Measurements from ENCODE around the gene ZSWIM6.
A peak's percentile ranks its signal among the peaks of the same experiment; 100 is the strongest.

ZSWIM6 gene

DNA sequence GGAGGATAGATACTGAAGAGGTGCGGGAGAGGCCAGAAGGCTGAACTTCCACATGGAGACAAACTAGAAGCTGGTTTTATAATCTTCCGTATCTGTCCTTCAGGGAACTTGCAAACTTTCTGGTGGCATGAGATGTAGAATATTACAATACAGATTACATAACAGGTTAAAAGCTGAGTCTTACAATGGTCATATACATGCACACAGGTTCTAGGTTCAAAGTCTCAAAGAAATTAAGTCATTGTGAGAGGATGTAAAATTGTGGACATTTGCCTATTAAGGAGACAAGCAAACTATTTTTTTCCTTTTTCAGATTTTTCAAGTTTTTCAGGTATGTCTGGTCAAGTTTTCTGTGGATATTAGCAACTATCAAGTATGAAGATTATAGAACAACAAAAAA lies 10.4 kb upstream of the ZSWIM6 start:
- Histone ChIP-seq H3K9me3 (ENCODE audit: control insufficient read depth in 2 of 2, low read length in 2 of 2) (no peaks in the 10 kb centered on the region), H3K9ac (ENCODE audit: low read length in 2 of 2) (no peak overlapping the region), H3K4me3 (ENCODE audit: low read length in 2 of 2) (no peak overlapping the region), H3K27me3 (ENCODE audit: control insufficient read depth in 1 of 2, insufficient read depth in 2 of 2, low read length in 2 of 2) (no peaks in the 10 kb centered on the region), H3K4me1 (ENCODE audit: control insufficient read depth, insufficient read depth, low read length) (peaks cover 11% of the 10 kb centered on the region), H3K36me3 (ENCODE audit: control insufficient read depth in 2 of 2, insufficient read depth in 2 of 2, low read length in 2 of 2) (no peaks in the 10 kb centered on the region), H3K27ac (ENCODE audit: low read length) (no peak overlapping the region)

- Histone ChIP-seq H3K27me3 (ENCODE audit: control insufficient read depth in 1 of 2, insufficient read depth in 2 of 2, low read length in 2 of 2) (no peaks in the 10 kb centered on the region), H3K9me3 (ENCODE audit: control insufficient read depth in 2 of 2, low read length in 2 of 2) (no peaks in the 10 kb centered on the region), H3K36me3 (ENCODE audit: control insufficient read depth in 2 of 2, insufficient read depth in 2 of 2, low read length in 2 of 2) (no peaks in the 10 kb centered on the region), H3K4me3 (ENCODE audit: low read length in 2 of 2) (no peak overlapping the region), H3K9ac (ENCODE audit: low read length in 2 of 2) (no peak overlapping the region), H3K4me1 (ENCODE audit: control insufficient read depth, insufficient read depth, low read length) (peaks cover 11% of the 10 kb centered on the region), H3K27ac (ENCODE audit: low read length) (no peak overlapping the region)
Observed at GRCh38 chr5:61322738-61323725, 9.0 kb upstream of the ZSWIM6 start.

- no peaks in the 10 kb centered on the region for H3K9me3 ChIP-seq (ENCODE audit: control insufficient read depth in 2 of 2, low read length in 2 of 2)
- peak overlapping the region; percentile 91 for H3K27ac ChIP-seq (ENCODE audit: low read length)
- H3K27me3 ChIP-seq (ENCODE audit: control insufficient read depth in 1 of 2, insufficient read depth in 2 of 2, low read length in 2 of 2), result no peaks in the 10 kb centered on the region
- no peak overlapping the region for H3K9ac ChIP-seq (ENCODE audit: low read length in 2 of 2)
- H3K4me3 ChIP-seq (ENCODE audit: low read length in 2 of 2), result no peak overlapping the region
- H3K4me1 ChIP-seq (ENCODE audit: control insufficient read depth, insufficient read depth, low read length), result peaks cover 20% of the 10 kb centered on the region
- no peaks in the 10 kb centered on the region for H3K36me3 ChIP-seq (ENCODE audit: control insufficient read depth in 2 of 2, insufficient read depth in 2 of 2, low read length in 2 of 2)
Observed at GRCh38 chr5:61327760-61328753, 4.0 kb upstream of the ZSWIM6 start.

- H3K9ac ChIP-seq (ENCODE audit: low read length in 2 of 2), result peak overlapping the region; percentile 13 to 89
- H3K27ac ChIP-seq (ENCODE audit: low read length), result peak overlapping the region; percentile 91
- H3K4me3 ChIP-seq (ENCODE audit: low read length in 2 of 2), result peak overlapping the region; percentile 93 to 96
Observed at GRCh38 chr5:61328791-61329549, 3.1 kb upstream of the ZSWIM6 start.

DNA sequence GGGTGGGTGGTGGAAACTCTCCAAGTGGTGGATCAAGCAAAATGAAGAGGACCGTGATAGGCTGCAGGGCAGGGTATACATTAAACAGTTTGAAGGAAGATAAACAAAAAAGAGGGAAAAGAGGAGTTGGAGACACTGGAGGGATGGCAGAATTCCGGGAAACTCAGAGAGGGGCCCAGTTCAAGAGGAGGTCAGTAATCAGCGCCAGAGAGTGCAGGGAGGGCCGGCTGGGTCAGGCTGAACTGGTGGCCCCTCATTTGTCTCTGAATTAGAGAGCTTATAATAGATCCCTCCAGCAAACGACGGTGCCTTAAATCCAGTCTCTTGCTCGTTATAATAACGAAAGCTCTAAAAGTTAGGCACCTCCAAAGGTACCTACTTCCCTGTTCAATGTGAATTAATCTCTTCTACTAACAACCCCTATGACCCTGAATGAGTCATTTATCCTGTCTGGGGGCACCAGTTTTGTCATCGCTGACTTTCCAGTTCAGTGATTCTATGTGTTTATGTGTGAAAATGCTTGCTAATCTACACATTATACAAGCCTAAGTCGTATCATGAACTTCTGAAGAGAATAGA lies 2.4 kb upstream of the ZSWIM6 start:
- Histone ChIP-seq H3K4me1 (ENCODE audit: control insufficient read depth, insufficient read depth, low read length) (peaks cover 24% of the 10 kb centered on the region), H3K36me3 (ENCODE audit: control insufficient read depth in 2 of 2, insufficient read depth in 2 of 2, low read length in 2 of 2) (no peaks in the 10 kb centered on the region), H3K9me3 (ENCODE audit: control insufficient read depth in 2 of 2, low read length in 2 of 2) (no peaks in the 10 kb centered on the region), H3K27ac (ENCODE audit: low read length) (peak overlapping the region; percentile 91), H3K4me3 (ENCODE audit: low read length in 2 of 2) (peak overlapping the region; percentile 93 to 96), H3K27me3 (ENCODE audit: control insufficient read depth in 1 of 2, insufficient read depth in 2 of 2, low read length in 2 of 2) (no peaks in the 10 kb centered on the region), H3K9ac (ENCODE audit: low read length in 2 of 2) (peak overlapping the region; percentile 89 to 90)

More at GRCh38 chr5:61328791-61329549, 3.1 kb upstream of the ZSWIM6 start:
- Histone ChIP-seq H3K27me3 (ENCODE audit: control insufficient read depth in 1 of 2, insufficient read depth in 2 of 2, low read length in 2 of 2) (no peaks in the 10 kb centered on the region), H3K4me1 (ENCODE audit: control insufficient read depth, insufficient read depth, low read length) (peaks cover 20% of the 10 kb centered on the region), H3K36me3 (ENCODE audit: control insufficient read depth in 2 of 2, insufficient read depth in 2 of 2, low read length in 2 of 2) (no peaks in the 10 kb centered on the region), H3K9me3 (ENCODE audit: control insufficient read depth in 2 of 2, low read length in 2 of 2) (no peaks in the 10 kb centered on the region)

- Histone ChIP-seq H3K36me3 (ENCODE audit: control insufficient read depth in 2 of 2, insufficient read depth in 2 of 2, low read length in 2 of 2) (no peaks in the 10 kb centered on the region), H3K27ac (ENCODE audit: low read length) (peak overlapping the region; percentile 91), H3K27me3 (ENCODE audit: control insufficient read depth in 1 of 2, insufficient read depth in 2 of 2, low read length in 2 of 2) (no peaks in the 10 kb centered on the region), H3K9ac (ENCODE audit: low read length in 2 of 2) (peak overlapping the region; percentile 89 to 90), H3K9me3 (ENCODE audit: control insufficient read depth in 2 of 2, low read length in 2 of 2) (no peaks in the 10 kb centered on the region), H3K4me3 (ENCODE audit: low read length in 2 of 2) (peak overlapping the region; percentile 93 to 96), H3K4me1 (ENCODE audit: control insufficient read depth, insufficient read depth, low read length) (peaks cover 29% of the 10 kb centered on the region)
Observed at GRCh38 chr5:61330341-61330844, 1.7 kb upstream of the ZSWIM6 start.

- peak overlapping the region; percentile 93 to 96 for H3K4me3 ChIP-seq (ENCODE audit: low read length in 2 of 2)
- peak overlapping the region; percentile 91 for H3K27ac ChIP-seq (ENCODE audit: low read length)
- no peaks in the 10 kb centered on the region for H3K36me3 ChIP-seq (ENCODE audit: control insufficient read depth in 2 of 2, insufficient read depth in 2 of 2, low read length in 2 of 2)
- no peaks in the 10 kb centered on the region for H3K9me3 ChIP-seq (ENCODE audit: control insufficient read depth in 2 of 2, low read length in 2 of 2)
- H3K9ac ChIP-seq (ENCODE audit: low read length in 2 of 2), result peak overlapping the region; percentile 89 to 90
- H3K4me1 ChIP-seq (ENCODE audit: control insufficient read depth, insufficient read depth, low read length), result peaks cover 34% of the 10 kb centered on the region
- H3K27me3 ChIP-seq (ENCODE audit: control insufficient read depth in 1 of 2, insufficient read depth in 2 of 2, low read length in 2 of 2), result no peaks in the 10 kb centered on the region
Observed at GRCh38 chr5:61330845-61331406, 1.1 kb upstream of the ZSWIM6 start.

DNA sequence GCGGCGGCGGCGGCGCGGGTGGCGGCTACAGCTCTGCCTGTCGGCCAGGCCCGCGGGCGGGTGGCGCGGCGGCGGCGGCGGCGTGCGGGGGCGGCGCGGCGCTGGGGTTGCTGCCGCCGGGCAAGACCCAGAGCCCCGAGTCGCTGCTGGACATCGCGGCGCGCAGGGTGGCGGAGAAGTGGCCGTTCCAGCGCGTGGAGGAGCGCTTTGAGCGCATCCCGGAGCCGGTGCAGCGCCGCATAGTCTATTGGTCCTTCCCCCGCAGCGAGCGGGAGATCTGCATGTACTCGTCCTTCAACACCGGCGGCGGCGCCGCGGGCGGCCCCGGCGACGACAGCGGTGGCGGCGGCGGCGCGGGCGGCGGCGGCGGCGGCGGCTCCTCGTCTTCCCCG lies 296 bp downstream of the ZSWIM6 start:
- peaks cover 35% of the 10 kb centered on the region for H3K4me1 ChIP-seq (ENCODE audit: control insufficient read depth, insufficient read depth, low read length)
- no peak overlapping the region for H3K27ac ChIP-seq (ENCODE audit: low read length)
- H3K9ac ChIP-seq (ENCODE audit: low read length in 2 of 2), result peak overlapping the region in 1 of 2 donors; percentile 62
- H3K9me3 ChIP-seq (ENCODE audit: control insufficient read depth in 2 of 2, low read length in 2 of 2), result no peaks in the 10 kb centered on the region
- H3K36me3 ChIP-seq (ENCODE audit: control insufficient read depth in 2 of 2, insufficient read depth in 2 of 2, low read length in 2 of 2), result no peaks in the 10 kb centered on the region
- peak overlapping the region in 1 of 2 donors; percentile 80 for H3K4me3 ChIP-seq (ENCODE audit: low read length in 2 of 2)
- no peaks in the 10 kb centered on the region for H3K27me3 ChIP-seq (ENCODE audit: control insufficient read depth in 1 of 2, insufficient read depth in 2 of 2, low read length in 2 of 2)

DNA sequence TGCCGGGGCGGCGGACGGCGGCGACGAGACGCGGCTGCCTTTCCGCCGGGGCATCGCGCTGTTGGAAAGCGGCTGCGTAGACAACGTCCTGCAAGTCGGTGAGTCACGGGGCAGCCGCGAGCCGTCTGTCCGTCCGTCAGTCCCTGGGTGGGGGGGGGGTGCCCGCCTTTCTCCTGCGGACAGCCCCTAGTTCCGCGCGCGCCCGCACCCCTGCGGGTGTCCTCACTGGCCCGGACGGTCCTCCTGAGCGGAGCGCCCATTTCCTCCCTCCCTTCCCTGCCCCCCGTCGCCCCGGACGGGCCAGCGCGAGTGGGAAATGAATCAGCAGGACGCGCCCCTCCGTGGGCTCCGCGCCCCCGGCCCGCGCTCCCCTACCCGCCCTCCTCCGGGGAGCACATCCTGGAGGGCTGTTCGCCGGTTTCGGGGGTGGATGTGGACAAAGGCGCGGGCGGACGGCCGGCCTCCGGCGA lies 828 bp downstream of the ZSWIM6 start:
- peak overlapping the region; percentile 60 to 75 for H3K9ac ChIP-seq (ENCODE audit: low read length in 2 of 2)
- peak overlapping the region; percentile 67 to 87 for H3K4me3 ChIP-seq (ENCODE audit: low read length in 2 of 2)

More for the DNA sequence above, 828 bp downstream of the ZSWIM6 start:
- Histone ChIP-seq H3K9me3 (ENCODE audit: control insufficient read depth in 2 of 2, low read length in 2 of 2) (no peaks in the 10 kb centered on the region), H3K27me3 (ENCODE audit: control insufficient read depth in 1 of 2, insufficient read depth in 2 of 2, low read length in 2 of 2) (no peaks in the 10 kb centered on the region), H3K27ac (ENCODE audit: low read length) (peak overlapping the region; percentile 82), H3K4me1 (ENCODE audit: control insufficient read depth, insufficient read depth, low read length) (peaks cover 35% of the 10 kb centered on the region), H3K36me3 (ENCODE audit: control insufficient read depth in 2 of 2, insufficient read depth in 2 of 2, low read length in 2 of 2) (no peaks in the 10 kb centered on the region)

Data from stomach smooth muscle (tissue), 2 donors.